Calu3 (cell line): ENCODE measurements around the gene ANKRD13C. TPM values are rescaled to one million over a fixed set of nuclear protein-coding genes. Genes with fewer than 3 reads are reported as not detected.

Experiments
- BruUV-seq: library from RNA; stranded (reverse); fragments of 400-500 nt; replicated peaks from 2 replicates; lab custom pipeline; 2021; lab: Mats Ljungman, UMichigan
- CTCF ChIA-PET: fragments of 300-600 bp; sonication (Branson Sonifier 250); formaldehyde crosslinking; loops from one replicate; lab custom pipeline; 2022; ENCODE audit warnings: antibody characterized with exemption; lab: Charles Lee
- DNase-seq: peaks from one replicate; pipeline ENCODE4 v3.0.0; 2022
- H3K27ac Mint-ChIP-seq: one replicate; pipeline ENCODE4 v1.8.0; 2022; ENCODE audit warnings: mixed read lengths; ENCODE audit not compliant: unreplicated experiment
- H3K27me3 Mint-ChIP-seq: one replicate; pipeline ENCODE4 v1.8.0; 2022; ENCODE audit warnings: mixed read lengths; ENCODE audit not compliant: unreplicated experiment
- H3K36me3 Mint-ChIP-seq: one replicate; pipeline ENCODE4 v1.8.0; 2022; ENCODE audit warnings: mild to moderate bottlenecking, moderate library complexity, mixed read lengths; ENCODE audit not compliant: insufficient read depth, unreplicated experiment
- H3K4me1 Mint-ChIP-seq: one replicate; pipeline ENCODE4 v1.8.0; 2022; ENCODE audit warnings: mild to moderate bottlenecking, low read depth, mixed read lengths; ENCODE audit not compliant: unreplicated experiment
- H3K4me3 Mint-ChIP-seq: one replicate; pipeline ENCODE4 v1.8.0; 2022; ENCODE audit warnings: mild to moderate bottlenecking, low read depth, moderate library complexity, mixed read lengths; ENCODE audit not compliant: unreplicated experiment
- H3K9me3 Mint-ChIP-seq: one replicate; pipeline ENCODE4 v1.8.0; 2022; ENCODE audit warnings: low read depth, mixed read lengths; ENCODE audit not compliant: unreplicated experiment
- intact Hi-C: fragments of 100-400 bp; cut with micrococcal nuclease; formaldehyde crosslinking; loops from one replicate; pipeline ENCODE4 v1.10.0; 2022; ENCODE audit not compliant: unreplicated experiment
- total RNA-seq: library from RNA; stranded (reverse); gene quantifications from 2 replicates; pipeline ENCODE4 v1.2.3, GENCODE V29; 2022
- TF ChIP-seq, protein P1 (sequence below): fragments of 200-600 bp; IDR thresholded peaks from one replicate; pipeline ENCODE4 v1.8.0; 2022; ENCODE audit warnings: antibody characterized with exemption; ENCODE audit not compliant: unreplicated experiment

ANKRD13C gene
- total RNA-seq, 1 experiment from 2014 or later, result 25.2 TPM

- no TSS peak for BruUV-seq
- CTCF ChIA-PET, result no interaction called here
- intact Hi-C loops, result no loop called here
- no peak overlapping the region for H3K27ac Mint-ChIP-seq
- DNase-seq, result no peak
- H3K27me3 Mint-ChIP-seq, result no peaks in the 10 kb centered on the region
- H3K9me3 Mint-ChIP-seq, result no peaks in the 10 kb centered on the region
- peaks cover 2% of the 10 kb centered on the region for H3K36me3 Mint-ChIP-seq
- no peak overlapping the region for H3K4me3 Mint-ChIP-seq
- H3K4me1 Mint-ChIP-seq, result peaks cover 6% of the 10 kb centered on the region
- TF ChIP-seq, protein P1, sequence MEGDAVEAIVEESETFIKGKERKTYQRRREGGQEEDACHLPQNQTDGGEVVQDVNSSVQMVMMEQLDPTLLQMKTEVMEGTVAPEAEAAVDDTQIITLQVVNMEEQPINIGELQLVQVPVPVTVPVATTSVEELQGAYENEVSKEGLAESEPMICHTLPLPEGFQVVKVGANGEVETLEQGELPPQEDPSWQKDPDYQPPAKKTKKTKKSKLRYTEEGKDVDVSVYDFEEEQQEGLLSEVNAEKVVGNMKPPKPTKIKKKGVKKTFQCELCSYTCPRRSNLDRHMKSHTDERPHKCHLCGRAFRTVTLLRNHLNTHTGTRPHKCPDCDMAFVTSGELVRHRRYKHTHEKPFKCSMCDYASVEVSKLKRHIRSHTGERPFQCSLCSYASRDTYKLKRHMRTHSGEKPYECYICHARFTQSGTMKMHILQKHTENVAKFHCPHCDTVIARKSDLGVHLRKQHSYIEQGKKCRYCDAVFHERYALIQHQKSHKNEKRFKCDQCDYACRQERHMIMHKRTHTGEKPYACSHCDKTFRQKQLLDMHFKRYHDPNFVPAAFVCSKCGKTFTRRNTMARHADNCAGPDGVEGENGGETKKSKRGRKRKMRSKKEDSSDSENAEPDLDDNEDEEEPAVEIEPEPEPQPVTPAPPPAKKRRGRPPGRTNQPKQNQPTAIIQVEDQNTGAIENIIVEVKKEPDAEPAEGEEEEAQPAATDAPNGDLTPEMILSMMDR, result no peak
These were observed 75.8 kb downstream of the ANKRD13C start for GRCh38 chr1:70278710-70279109.

DNA sequence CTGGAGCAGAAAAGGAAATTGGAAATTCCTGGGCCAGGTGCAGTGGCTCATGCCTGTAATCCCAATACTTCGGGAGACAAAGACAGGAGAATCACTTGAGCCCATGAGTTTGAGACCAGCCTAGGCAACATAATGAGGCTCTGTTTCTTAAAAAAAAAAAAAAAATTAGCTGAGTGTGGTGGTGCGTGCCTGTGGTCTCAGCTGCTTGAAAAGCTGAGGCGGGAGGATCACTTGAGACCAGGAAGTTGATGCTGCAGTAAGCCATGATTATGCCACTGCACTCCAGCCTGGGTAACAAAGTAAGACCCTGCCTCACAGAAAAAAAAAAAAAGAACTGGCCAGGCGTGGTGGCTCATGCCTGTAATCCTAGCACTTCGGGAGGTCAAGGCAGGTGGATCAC is 76.6 kb downstream of the ANKRD13C start:
- Mint-ChIP-seq H3K27me3 (no peaks in the 10 kb centered on the region), H3K27ac (no peak overlapping the region), H3K4me3 (no peak overlapping the region), H3K9me3 (no peaks in the 10 kb centered on the region), H3K36me3 (no peaks in the 10 kb centered on the region), H3K4me1 (peaks cover 6% of the 10 kb centered on the region)
- TF ChIP-seq, protein P1, result no peak
- BruUV-seq, result no TSS peak
- intact Hi-C loops, result no loop called here
- DNase-seq, result no peak
- CTCF ChIA-PET, result interaction anchor here (0.6 to 0.7 kb wide), 2 partner anchors 13 to 167 kb away, joined by 3 to 4 read pairs; no protein-coding TSS in a partner anchor

- H3K27ac Mint-ChIP-seq, result no peak overlapping the region
- no peaks in the 10 kb centered on the region for H3K4me1 Mint-ChIP-seq
- TF ChIP-seq, protein P1, result no peak
- H3K27me3 Mint-ChIP-seq, result no peaks in the 10 kb centered on the region
- no peak overlapping the region for H3K4me3 Mint-ChIP-seq
- intact Hi-C loops, result no loop called here
- no TSS peak for BruUV-seq
- H3K9me3 Mint-ChIP-seq, result no peaks in the 10 kb centered on the region
- no peaks in the 10 kb centered on the region for H3K36me3 Mint-ChIP-seq
- no peak for DNase-seq
- CTCF ChIA-PET, result no interaction called here
These were observed 88.6 kb downstream of the ANKRD13C start for GRCh38 chr1:70265946-70266345.

- Mint-ChIP-seq H3K36me3 (no peaks in the 10 kb centered on the region), H3K4me3 (no peak overlapping the region), H3K9me3 (no peaks in the 10 kb centered on the region), H3K27me3 (no peaks in the 10 kb centered on the region), H3K27ac (no peak overlapping the region), H3K4me1 (no peaks in the 10 kb centered on the region)
- CTCF ChIA-PET, result interaction anchor here (0.6 kb wide), 1 partner anchor 22 kb away, joined by 3 read pairs; no protein-coding TSS in a partner anchor
- intact Hi-C loops, result no loop called here
- no peak for DNase-seq
- BruUV-seq, result no TSS peak
- TF ChIP-seq, protein P1, result no peak
These were observed 89.7 kb downstream of the ANKRD13C start for GRCh38 chr1:70264839-70265238.
